Hematopoietic multipotent progenitor cell treated with erythropoietin and hydrocortisone succinate and interleukin-3 and kit ligand, for 4 days (in vitro differentiated cells): Measurements from ENCODE around the gene LHFPL6.

Experiments used
- DNase-seq: peaks from one replicate; pipeline ENCODE4 v3.0.0-alpha.2; 2015

Gene LHFPL6

GRCh38 chr13:39461685-39462266 is 141.2 kb downstream of the LHFPL6 start:
- no peak for DNase-seq

GRCh38 chr13:39457274-39457673 is 145.7 kb downstream of the LHFPL6 start:
- DNase-seq, result no peak

- DNase-seq, result peak; percentile 15
Measured at GRCh38 chr13:39455521-39456175, 147.3 kb downstream of the LHFPL6 start.

- DNase-seq, result no peak
Measured at GRCh38 chr13:39452834-39453233, 150.2 kb downstream of the LHFPL6 start.

GRCh38 chr13:39452417-39452816 is 150.6 kb downstream of the LHFPL6 start:
- no peak for DNase-seq

- DNase-seq, result peak; percentile 94
Measured at GRCh38 chr13:39451860-39452301, 151.1 kb downstream of the LHFPL6 start.

GRCh38 chr13:39451301-39451700 is 151.7 kb downstream of the LHFPL6 start:
- DNase-seq, result peak; percentile 73

GRCh38 chr13:39450176-39450575 is 152.8 kb downstream of the LHFPL6 start:
- no peak for DNase-seq

- no peak for DNase-seq
Measured at GRCh38 chr13:39448834-39449233, 154.2 kb downstream of the LHFPL6 start.

GRCh38 chr13:39446865-39447264 is 156.1 kb downstream of the LHFPL6 start:
- DNase-seq, result peak; percentile 14

GRCh38 chr13:39444866-39445265 is 158.1 kb downstream of the LHFPL6 start:
- peak; percentile 29 for DNase-seq

GRCh38 chr13:39433651-39434050 is 169.3 kb downstream of the LHFPL6 start:
- no peak for DNase-seq

- DNase-seq, result no peak
Measured at GRCh38 chr13:39432196-39432595, 170.8 kb downstream of the LHFPL6 start.

- peak; percentile 18 for DNase-seq
Measured at GRCh38 chr13:39422845-39423565, 180.0 kb downstream of the LHFPL6 start.

GRCh38 chr13:39419876-39420275 is 183.1 kb downstream of the LHFPL6 start:
- no peak for DNase-seq

- no peak for DNase-seq
Measured at GRCh38 chr13:39419068-39419467, 183.9 kb downstream of the LHFPL6 start.

- no peak for DNase-seq
Measured at GRCh38 chr13:39418424-39418823, 184.6 kb downstream of the LHFPL6 start.

GRCh38 chr13:39417643-39418042 is 185.3 kb downstream of the LHFPL6 start:
- no peak for DNase-seq

- DNase-seq, result peak; percentile 32
Measured at GRCh38 chr13:39417131-39417530, 185.9 kb downstream of the LHFPL6 start.

- peak; percentile 77 for DNase-seq
Measured at GRCh38 chr13:39415008-39415802, 187.8 kb downstream of the LHFPL6 start.

GRCh38 chr13:39414339-39414738 is 188.7 kb downstream of the LHFPL6 start:
- DNase-seq, result no peak

- DNase-seq, result no peak
Measured at GRCh38 chr13:39411511-39411910, 191.5 kb downstream of the LHFPL6 start.

- DNase-seq, result no peak
Measured at GRCh38 chr13:39410964-39411363, 192.0 kb downstream of the LHFPL6 start.
